ENCODE data around the gene SELENOM.

Gene SELENOM, protein sequence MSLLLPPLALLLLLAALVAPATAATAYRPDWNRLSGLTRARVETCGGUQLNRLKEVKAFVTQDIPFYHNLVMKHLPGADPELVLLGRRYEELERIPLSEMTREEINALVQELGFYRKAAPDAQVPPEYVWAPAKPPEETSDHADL

DNA sequence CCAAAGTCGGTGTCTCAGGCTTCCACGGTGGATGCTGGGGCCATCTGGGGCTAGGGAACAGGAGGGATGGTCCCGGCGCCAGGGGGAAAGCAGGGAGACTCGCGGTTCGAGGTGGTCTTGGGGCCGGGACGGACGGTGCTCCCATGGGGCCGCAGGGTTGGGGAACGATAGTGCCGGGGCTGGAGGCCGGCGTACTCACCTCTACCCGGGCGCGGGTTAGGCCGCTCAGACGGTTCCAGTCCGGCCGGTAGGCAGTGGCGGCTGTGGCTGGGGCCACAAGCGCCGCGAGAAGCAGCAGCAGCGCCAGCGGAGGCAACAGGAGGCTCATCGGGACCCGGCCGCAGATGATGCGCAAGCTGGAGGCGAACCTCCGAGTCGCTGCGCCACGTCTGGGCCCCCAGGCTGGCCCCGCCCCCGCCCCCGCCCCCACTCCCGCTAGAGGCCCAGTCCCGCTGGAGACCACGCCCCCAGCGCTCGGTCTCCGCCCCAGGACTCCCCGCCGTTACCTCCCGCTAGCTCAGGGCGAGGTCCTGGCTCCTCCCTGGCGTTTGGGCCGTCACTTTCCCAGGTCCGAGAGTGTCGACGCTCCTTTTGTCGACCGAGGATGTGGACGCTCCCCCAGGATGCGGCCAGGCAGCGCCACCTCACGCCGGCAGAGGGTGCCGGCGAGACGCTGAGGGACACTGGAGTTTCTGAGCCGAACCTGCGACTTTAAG is at the start of gene SELENOM:
TSS of gene SELENOM (minus strand) at position 391 of the 716 bp plus-strand sequence. CDS start at position 328, 63 bp downstream.
- peak; percentile 72 to 92 (median 82) for DNase-seq (ENCODE audit: low read depth in 2 of 3, low spot score in 1 of 3)

DNA sequence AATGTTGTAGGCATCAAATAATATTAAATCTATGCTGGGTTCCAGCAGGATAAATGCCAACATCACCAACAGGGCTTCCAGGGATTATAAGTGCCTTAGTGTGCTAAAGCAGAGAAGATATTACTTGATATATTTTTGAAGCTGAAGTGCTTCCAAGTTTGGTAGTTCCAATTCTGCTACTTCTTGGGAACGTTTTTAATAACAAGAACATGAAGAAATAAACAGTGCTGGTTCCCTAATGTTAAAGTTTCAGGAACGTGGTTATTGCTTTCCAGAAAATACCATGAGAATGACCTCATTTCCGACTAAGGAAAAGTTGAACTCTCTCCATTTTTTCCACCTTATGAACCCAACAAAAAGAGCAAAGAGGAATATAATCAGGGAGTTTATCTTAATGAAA is 48.1 kb upstream of the SELENOM start:
- no peak for DNase-seq (ENCODE audit: low read depth in 2 of 3, low spot score in 1 of 3)

DNA sequence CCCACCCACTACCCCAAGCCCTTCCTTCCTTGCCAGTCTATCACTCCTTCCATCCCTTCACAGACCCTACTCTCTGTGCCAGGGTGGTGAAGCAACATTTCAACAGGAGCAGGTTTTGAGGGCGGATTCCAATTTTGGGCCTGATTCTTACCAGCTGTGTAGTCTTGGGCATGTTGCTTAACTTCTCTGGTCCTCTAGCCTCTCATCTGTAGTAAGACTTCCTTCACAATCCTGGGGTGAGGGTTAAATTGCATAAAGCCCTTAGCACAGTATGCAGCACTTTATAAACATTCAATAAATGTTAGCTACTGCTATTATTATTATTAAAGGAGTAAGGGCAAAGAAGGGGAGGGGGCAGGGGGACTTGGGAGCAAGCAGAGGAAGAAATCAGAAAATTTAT is 47.6 kb upstream of the SELENOM start:
- no peak for DNase-seq (ENCODE audit: low read depth in 2 of 3, low spot score in 1 of 3)

DNA sequence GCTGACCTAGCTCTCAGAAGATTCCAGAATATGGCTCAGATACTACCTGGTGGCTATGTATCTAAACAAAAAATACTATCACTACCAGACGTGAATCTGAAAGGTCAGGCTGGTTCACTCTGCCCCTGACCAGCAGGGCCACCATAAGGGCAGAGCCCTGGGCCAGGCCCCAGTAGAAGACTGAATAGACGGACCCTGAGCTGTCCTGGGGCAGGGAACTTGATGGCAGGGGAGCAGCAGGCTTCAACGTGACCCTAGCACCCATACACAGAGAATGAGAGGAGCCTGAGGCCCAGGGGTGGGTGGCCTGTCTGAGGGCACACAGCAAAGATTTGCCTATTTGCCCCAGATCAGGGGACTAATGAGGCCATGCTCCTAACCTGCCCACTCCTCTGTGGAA is 46.0 kb upstream of the SELENOM start:
- DNase-seq (ENCODE audit: low read depth in 2 of 3, low spot score in 1 of 3) = no peak

DNA sequence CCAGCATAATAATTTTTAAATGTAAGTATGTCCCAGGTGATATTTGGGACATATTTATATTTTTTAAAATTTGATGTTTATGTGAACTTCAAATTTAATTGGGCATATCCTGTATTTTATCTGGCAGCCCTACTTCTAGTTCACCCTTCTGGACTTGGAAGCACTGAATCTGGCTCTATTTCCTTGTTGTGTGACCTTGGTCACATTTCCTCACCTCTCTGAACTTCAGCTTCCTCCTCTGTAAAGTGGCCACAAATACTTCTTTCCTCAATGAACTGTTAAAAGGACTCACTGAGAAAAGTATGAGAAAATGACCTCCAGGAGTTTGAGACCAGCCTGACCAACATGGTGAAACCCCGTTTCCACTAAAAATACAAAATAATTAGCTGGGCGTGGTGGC is 44.5 kb upstream of the SELENOM start:
- no peak for DNase-seq (ENCODE audit: low read depth in 2 of 3, low spot score in 1 of 3)

DNA sequence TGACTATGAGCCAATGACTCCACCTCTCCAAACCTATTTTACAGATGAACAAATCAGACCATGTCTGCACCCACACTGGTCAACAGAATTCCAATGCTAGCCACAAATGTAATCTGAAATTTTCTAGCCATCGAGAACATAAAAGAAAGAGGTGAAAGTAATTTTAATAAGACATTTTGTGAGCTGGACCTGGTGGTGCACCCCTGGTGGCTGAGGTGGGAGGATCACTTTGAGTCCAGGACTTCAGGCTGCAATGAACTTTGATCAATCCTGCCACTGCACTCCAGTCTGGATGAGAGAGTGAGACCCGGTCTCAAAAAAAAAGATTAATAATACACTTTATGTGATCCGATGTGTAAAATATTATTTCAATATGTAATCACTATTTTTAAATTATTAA is 43.2 kb upstream of the SELENOM start:
- no peak for DNase-seq (ENCODE audit: low read depth in 2 of 3, low spot score in 1 of 3)

DNA sequence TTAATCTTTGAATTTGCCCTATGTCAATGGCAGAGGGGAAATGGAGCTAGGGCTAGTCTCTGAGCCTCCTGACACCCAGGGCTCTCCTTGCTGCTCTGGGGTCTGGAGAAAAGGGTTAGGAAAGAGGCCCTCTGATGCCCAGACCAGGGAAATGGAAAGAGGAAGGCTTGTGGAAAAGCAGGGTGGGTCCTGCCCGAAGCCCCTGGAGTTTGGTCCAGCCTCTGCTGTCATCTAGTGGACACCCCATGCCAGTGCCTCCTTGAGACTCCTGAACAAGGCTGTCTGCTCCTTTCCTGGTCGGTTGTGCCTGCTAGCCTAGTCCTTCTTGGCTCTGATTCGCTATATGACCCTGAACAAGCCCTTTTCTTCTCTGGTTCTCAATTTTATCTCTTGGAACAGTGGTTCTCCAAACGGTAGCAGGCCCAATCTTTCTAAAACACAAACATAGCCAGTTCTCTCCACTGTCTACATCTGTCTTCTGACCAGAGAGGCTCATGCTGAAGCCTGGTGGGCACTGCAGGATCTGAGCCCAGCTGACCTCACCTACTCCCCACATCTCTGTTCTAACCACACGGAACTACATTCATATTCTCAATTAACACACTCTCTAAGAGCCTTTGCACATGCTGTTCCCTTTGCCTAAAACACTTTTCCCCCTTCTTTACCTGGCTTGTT is 41.7 kb upstream of the SELENOM start:
- peak in 2 of 3 donors; percentile 15 to 26 for DNase-seq (ENCODE audit: low read depth in 2 of 3, low spot score in 1 of 3)

DNA sequence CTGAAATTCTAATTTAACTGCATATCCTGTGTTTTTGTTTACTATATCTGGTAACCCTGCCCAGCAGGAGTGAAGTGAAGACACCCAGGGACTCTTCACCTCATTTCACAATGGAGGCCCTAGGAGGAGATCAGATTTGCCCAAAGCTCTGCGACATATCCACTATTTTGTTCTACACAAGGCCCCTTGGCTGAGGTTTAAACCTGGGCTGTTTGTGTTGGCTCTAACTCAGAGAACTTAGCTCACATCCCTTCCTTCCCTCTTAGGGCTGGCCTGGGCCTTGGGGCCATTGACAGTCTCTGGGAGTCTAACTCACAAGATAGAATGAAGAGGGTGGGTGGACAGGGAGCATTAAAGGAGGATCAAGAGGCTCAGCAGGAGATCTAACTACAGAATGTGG is 41.1 kb upstream of the SELENOM start:
- no peak for DNase-seq (ENCODE audit: low read depth in 2 of 3, low spot score in 1 of 3)

DNA sequence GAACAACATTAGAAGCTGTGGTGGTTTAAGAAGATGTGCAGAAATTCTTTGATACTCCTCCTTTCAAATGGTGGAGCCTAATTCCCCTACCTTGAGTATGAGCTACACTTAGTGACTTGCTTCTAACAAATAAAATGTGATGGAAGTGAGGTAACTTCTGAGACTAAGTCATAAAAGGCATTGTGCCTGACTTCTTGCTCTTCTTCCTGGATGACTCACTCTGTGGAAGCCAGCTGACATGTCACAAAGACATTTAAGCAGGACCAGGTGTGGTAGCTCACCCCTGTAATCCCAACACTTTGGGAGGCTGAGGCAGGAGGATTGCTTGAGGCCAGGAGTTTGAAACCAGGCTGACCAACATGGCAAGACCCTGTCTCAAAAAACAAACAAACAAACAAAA is 36.9 kb upstream of the SELENOM start:
- no peak for DNase-seq (ENCODE audit: low read depth in 2 of 3, low spot score in 1 of 3)

DNA sequence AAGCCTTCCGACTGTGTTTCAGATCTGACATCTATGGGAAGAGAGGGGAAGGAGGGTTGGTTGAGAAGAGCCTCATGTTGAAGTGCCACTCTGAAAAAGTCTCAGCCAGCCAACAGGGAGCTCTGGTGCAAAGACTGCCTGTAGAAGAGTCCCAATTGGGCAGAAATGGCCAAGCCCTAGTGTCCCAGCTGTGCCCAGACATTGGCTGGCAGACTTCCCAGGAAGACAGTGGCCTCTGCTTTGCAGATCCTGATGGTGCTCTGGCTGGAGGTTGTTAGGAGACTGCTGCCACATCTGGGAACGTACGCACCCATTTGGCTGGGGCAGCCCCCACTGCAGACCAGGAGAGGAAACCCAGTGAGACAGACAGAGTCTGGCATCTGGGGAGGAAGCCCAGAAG is 36.2 kb upstream of the SELENOM start:
- no peak for DNase-seq (ENCODE audit: low read depth in 2 of 3, low spot score in 1 of 3)

DNA sequence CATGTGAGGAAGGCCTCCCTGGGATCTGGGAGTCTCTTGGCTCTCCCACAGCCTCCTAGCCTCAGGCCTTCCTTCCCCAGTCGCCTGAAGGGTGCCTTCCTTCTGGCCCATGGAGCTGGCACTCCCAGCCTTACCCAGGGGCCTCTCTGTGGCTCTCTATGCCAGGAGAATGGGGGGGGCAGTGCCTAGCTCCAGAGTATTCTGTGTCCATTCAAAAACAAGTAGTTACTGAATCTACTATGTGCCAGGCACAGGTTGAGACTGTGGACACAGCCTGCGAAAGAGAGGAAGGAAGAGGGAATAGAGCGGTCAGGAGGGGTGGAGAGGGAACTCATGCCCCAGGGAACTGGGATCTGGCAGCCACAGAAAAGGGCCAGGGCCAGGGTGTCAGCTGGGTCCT is 35.7 kb upstream of the SELENOM start:
- no peak for DNase-seq (ENCODE audit: low read depth in 2 of 3, low spot score in 1 of 3)

DNA sequence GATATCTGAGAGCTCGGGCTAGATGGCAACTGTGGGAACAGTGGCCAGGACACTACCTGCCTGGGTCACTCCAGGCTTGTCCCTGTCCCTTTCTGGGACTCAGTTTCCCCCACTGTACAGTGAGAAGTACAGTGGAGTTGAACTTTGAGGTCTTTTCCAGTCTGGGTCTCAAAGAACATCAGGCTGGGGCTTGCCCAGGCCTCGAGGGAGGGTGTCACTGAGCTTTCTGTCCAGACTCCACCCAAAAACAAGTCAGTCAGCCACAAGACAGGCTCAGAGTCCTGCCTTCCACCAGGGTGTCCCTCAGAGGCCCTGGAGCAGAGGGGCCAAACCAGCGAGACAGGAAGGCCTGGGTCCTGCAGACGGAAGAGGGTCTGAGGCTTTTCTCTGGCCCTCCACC is 34.9 kb upstream of the SELENOM start:
- DNase-seq (ENCODE audit: low read depth in 2 of 3, low spot score in 1 of 3) = no peak

DNA sequence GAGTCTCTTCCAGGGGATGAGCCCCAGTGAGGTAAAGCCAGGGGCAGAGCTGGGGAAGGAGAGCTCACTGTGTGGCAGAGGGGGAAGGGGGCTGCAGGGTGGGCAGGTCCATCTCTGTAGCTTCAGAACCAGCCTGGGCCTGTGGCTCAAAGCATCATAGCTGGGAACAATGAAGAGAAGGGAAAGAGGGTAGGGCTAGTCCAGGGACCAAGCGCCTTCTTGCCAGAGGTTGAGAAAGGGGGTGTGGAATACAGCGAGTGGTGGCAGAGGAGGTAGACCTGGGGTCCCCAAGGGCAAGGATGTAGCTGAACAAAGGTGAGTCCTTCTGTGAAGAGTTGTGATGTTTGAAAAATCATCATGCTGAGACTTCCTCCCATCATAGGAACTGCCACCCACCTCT is 34.2 kb upstream of the SELENOM start:
- no peak for DNase-seq (ENCODE audit: low read depth in 2 of 3, low spot score in 1 of 3)

DNA sequence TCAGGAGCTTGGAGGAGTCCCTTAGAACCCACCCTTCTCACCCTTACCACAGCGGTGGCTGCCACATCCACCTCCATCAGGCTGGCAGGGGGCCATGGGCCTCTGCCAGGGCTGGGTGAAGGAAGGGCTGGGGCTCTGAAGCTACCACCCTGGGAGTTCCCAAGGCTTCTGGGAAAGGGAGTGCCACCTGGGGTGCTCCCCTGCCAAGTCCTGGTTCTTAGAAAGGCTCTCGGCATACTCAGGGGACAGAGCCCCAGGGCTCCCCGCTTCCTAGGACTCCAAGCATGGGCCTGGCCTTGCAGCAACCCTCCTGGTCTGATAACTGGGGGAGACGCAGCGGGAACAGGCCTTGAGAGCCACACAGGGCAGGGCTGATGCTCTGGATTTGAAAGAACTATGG is 33.4 kb upstream of the SELENOM start:
- DNase-seq (ENCODE audit: low read depth in 2 of 3, low spot score in 1 of 3) = no peak

DNA sequence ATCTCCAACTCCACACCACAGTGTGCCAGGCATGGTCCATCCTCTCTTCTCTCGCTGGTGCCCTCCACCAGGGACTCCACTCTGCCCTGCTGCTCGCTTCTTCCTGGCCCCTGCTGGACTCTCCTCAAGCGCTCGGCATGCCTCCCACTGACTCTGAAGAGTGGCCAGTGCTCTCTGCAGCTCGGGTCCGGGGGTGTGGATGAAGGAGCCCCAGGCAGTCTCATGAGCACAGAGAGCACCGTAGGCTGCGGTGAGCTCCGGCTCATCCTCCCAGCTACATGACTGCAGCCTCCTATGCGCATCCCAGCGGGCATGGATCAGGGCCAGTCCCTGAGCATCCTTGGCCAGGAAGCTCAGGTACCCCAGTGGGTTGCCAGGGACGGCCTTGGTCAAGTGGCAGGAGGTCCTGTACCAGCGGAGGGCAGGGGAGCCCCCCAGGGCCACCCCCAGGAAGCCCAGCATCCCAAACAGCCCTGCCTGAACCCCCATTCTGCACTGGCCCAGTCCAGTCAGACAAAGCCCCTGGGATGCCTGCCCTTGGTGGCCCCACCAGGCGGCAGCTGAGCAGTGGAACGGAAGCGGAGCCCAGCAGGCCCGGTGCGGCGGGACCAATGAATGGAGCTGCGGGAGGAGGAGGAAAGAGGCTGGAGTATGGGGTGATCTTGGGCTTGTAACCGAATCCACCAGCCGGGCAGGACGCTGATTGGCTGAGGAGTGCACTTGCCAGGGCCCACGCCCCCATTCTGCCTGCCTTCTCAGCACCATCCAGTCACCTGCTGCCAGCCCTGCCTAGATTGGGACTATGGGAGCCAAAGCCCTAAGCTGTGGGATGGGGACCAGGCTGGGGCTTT is 32.7 kb upstream of the SELENOM start, which contains the start of gene PLA2G3:
TSS of gene PLA2G3 (minus strand) at position 643 of the 851 bp plus-strand sequence. CDS start at position 489, 154 bp downstream.
- no peak for DNase-seq (ENCODE audit: low read depth in 2 of 3, low spot score in 1 of 3)

DNA sequence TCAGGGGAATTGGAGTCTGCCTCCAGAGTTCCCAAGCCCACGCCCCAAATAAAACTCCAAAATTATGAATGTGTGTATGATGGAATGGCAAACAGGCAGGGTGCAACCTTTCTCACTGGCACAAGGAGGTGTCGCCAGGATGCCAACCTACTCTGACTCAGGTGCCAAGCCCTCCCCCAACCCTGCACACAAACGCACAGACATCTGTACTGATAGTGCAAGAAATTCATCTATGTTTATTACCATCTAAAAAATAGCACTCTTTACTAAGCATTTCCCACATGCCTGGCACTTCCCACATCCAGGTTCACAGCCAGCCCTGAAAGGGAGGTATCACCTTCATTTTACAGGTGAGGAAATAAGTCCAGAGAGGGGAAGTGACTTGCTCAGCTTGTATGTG is 31.7 kb upstream of the SELENOM start:
- no peak for DNase-seq (ENCODE audit: low read depth in 2 of 3, low spot score in 1 of 3)

DNA sequence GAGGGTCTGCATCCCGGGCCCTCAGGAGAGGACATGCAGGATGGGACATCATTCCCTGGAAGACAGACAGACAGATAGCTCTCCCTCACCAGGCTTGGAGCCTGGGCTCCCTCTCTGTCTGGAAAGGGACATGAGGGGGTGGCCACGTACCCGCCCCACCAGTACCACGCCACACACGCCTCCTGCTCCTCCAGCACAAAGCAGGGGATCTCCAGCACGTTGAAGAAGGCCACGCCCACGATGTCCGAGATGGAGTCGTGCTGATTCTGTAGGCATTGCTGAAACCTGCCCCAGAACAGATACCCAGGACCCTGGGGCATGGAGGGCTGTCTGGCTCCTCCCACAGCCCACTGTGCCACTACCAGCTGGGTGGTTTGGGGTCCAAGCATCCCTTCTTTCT is 30.8 kb upstream of the SELENOM start:
- DNase-seq (ENCODE audit: low read depth in 2 of 3, low spot score in 1 of 3) = no peak

DNA sequence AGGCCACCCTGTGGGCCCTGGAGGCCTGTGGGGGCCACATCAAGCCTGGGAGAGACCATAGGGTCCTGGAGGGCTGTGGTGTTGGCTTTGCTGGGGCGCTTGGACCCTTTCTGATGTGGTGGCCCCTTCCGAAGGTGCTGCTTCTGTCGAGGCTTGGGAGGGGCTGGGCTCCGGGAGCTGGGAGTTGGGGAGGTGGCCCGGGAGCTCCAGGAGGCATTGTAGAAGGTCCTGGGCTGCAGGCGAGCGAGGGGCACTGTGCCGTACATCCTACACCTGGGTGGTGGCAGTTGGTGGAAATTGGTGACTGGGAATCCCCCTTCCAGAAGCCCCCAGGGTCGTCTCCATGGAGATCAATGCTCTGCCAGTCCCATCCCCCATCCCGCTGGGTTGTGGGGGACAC is 30.4 kb upstream of the SELENOM start:
- DNase-seq (ENCODE audit: low read depth in 2 of 3, low spot score in 1 of 3) = no peak

DNA sequence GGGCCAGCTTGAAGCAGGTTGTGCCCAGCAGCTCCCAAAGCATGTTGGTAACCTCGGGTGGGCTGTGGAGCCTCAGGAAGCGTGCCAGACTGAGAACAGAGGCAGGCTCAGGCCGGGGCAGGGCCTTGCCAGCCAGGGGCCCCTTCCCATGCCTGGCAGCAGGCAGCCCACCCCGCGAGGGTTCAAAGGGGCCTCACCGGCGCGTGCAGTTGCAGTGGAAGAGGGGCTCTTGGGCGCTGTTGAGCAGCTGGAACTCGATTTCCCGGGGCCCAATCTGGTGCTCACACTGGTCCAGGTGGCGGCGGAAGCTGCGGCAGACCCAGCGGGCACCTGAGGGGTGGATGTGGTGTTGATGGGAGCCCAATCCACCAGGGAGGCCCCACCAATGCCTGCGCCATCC is 29.3 kb upstream of the SELENOM start:
- DNase-seq (ENCODE audit: low read depth in 2 of 3, low spot score in 1 of 3) = no peak

DNA sequence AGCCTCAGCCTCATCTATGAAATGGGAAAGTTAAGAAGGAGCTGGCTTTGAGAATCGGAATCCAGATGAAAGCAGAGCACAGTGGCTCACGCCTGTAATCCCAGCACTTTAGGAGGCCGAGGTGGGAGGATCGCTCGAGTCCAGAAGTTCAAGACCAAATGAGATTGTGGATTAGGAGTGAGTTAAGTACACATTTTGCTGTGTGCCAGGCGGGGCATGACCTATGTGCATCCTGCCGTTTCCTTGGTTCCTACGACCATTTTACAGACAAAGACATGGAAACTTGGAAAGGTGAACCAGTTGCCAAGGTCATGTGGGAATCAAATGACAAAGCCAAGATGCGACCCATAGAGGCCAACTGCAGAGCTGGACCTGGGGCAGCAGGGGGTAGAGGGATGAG is 28.8 kb upstream of the SELENOM start:
- DNase-seq (ENCODE audit: low read depth in 2 of 3, low spot score in 1 of 3) = no peak

DNA sequence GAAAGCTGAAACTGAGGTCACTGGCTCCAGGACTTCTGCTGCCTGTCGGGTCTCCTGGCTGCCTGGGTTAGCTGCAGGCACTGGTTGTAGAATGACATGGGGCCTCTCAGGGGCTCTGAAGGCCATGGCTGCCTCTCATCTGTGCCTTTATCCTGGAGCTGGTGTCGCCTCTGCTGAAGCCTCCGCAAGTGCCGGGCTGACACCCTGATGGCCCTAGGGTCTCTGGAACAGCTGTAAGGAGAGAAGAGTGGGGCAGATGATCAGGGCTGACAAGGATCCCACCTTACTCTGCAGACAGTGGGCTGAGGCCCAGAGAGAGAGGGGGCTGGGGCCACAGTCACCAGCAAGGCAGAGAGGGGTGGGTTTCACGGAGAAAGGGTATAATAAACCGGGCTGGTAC is 28.3 kb upstream of the SELENOM start:
- DNase-seq (ENCODE audit: low read depth in 2 of 3, low spot score in 1 of 3) = no peak

DNA sequence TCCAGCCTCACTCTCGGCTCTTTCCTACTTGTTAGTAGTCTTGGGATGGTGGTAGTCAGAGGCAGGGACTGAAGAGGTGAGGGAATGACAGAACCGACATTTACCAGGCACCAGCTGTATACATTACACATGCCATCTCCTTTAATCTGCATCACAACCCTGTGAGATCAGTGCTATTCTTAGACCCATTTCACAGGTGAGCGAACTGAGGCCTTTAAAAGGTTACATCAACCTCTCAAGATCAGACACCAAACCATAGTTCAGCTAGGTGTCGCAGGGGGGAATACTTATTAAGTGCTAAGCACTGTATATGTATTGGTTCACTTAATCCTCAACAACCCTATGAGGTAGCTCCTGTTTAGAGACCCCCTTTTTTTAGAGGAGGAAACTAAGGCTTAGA is 27.3 kb upstream of the SELENOM start:
- no peak for DNase-seq (ENCODE audit: low read depth in 2 of 3, low spot score in 1 of 3)

Data from stimulated activated CD4-positive, alpha-beta T cell treated with anti-CD3 and anti-CD28 coated beads, Interleukin-12 subunit alpha, Interleukin-12 subunit beta, amount 100 ng/mL, for 48 hours (primary cell).